ENCODE measurements around the gene FAU. TPM values are rescaled to one million over a fixed set of nuclear protein-coding genes. Genes with fewer than 3 reads are reported as not detected.
A peak's percentile ranks its signal among the peaks of the same experiment; 100 is the strongest.

FAU gene
- total and polyA plus RNA-seq, 2 of the 13 experiments (the other 11 are each of a cell fraction or from before 2014, with no cell fraction given): 374 to 869 TPM

- TF ChIP-seq ZXDC (CRISPR knock-in tag; IDR thresholded peaks at IDR 0.05) (0 out of 2 replicates have a peak, but pooled peaks have one; percentile 4), ZNF446 (CRISPR knock-in tag; IDR thresholded peaks at IDR 0.05) (no peak), ZBTB8A (CRISPR knock-in tag; IDR thresholded peaks at IDR 0.05; ENCODE audit: borderline replicate concordance, low read depth) (0 out of 2 replicates have a peak, but pooled peaks have one; percentile 59), ATF7 (IDR thresholded peaks at IDR 0.05) (no peak), ATF7 (CRISPR knock-in tag; IDR thresholded peaks at IDR 0.05) (no peak), CTCF (CRISPR knock-in tag; IDR thresholded peaks at IDR 0.05) (peak; percentile 28; the same call in 1 of the 2 replicates), ZNF207 (IDR thresholded peaks at IDR 0.05; ENCODE audit: borderline replicate concordance) (no peak), NR2F1 (CRISPR knock-in tag; IDR thresholded peaks at IDR 0.05) (no peak), DMTF1 (CRISPR knock-in tag; IDR thresholded peaks at IDR 0.05) (0 out of 2 replicates have a peak, but pooled peaks have one; percentile 19), ZBTB40 (IDR thresholded peaks at IDR 0.05) (no peak), ZBTB40 (CRISPR knock-in tag; IDR thresholded peaks at IDR 0.05) (no peak), TOPORS (CRISPR knock-in tag; IDR thresholded peaks at IDR 0.05) (peak; percentile 8; the same call in 1 of the 2 replicates), ZSCAN29 (CRISPR knock-in tag; conservative IDR thresholded peaks at IDR 0.05) (0 out of 2 replicates have a peak, but pooled peaks have one; percentile 8), ZBTB21 (CRISPR knock-in tag; IDR thresholded peaks at IDR 0.05) (no peak)
Observed at GRCh38 chr11:65121447-65121864, 478 bp downstream of the FAU start (continued).

Measured in HepG2 (cell line).